ENCODE results near the gene NFIX.

The NFIX gene

DNA sequence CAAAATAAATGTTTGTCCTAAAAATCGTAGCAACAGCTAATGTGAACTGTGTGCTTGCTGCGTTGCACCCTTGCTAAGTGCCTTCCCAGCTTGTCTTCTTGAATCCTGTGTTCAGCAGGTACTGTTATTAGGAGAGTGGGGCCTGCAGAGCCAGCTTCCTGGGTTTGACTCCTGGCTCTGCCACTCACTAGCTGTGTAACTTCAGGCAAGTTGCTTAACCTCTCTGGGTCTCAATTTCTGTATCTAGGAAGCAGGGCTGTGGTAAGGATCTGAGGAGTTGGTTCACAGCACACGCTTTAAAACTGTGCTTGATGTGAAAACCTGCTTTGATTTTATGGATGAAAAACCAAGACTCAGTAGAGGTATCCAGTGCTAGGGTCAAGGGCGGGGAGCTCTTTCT lies 10.0 kb downstream of the NFIX start:
- no peak for DNase-seq (ENCODE audit: low read depth)
- TF ChIP-seq, protein P1, sequence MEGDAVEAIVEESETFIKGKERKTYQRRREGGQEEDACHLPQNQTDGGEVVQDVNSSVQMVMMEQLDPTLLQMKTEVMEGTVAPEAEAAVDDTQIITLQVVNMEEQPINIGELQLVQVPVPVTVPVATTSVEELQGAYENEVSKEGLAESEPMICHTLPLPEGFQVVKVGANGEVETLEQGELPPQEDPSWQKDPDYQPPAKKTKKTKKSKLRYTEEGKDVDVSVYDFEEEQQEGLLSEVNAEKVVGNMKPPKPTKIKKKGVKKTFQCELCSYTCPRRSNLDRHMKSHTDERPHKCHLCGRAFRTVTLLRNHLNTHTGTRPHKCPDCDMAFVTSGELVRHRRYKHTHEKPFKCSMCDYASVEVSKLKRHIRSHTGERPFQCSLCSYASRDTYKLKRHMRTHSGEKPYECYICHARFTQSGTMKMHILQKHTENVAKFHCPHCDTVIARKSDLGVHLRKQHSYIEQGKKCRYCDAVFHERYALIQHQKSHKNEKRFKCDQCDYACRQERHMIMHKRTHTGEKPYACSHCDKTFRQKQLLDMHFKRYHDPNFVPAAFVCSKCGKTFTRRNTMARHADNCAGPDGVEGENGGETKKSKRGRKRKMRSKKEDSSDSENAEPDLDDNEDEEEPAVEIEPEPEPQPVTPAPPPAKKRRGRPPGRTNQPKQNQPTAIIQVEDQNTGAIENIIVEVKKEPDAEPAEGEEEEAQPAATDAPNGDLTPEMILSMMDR (conservative IDR thresholded peaks at IDR 0.05; ENCODE audit: low read length), result no peak
- H3K4me3 ChIP-seq (ENCODE audit: low read length), result no peak overlapping the region

DNA sequence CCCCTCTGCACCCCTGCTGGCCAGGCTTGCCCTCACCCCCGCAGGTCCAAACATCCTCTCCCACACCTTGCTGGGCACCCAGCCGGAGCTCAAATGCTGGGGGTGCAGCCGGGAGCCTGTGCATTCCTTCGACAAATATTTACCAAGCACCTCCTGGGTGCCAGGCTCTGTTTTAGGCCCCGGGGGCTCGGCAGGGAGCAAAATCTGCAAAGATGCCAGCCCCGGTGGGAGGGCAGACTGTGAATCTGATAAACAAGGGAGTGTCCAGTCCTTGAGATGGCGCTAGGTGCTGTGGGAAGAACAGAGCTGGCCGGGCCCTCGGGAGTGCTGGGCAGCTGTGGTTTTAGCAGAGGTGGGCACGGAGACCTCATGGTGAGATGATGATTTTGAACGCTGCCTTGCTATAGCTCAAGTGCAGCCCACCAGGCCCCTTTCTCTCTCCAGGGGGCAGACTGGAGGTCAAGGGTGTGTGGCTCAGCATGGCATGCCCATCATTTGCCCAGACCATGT lies 10.6 kb downstream of the NFIX start:
- TF ChIP-seq, protein P1 (conservative IDR thresholded peaks at IDR 0.05; ENCODE audit: low read length), result no peak
- no peak for DNase-seq (ENCODE audit: low read depth)

DNA sequence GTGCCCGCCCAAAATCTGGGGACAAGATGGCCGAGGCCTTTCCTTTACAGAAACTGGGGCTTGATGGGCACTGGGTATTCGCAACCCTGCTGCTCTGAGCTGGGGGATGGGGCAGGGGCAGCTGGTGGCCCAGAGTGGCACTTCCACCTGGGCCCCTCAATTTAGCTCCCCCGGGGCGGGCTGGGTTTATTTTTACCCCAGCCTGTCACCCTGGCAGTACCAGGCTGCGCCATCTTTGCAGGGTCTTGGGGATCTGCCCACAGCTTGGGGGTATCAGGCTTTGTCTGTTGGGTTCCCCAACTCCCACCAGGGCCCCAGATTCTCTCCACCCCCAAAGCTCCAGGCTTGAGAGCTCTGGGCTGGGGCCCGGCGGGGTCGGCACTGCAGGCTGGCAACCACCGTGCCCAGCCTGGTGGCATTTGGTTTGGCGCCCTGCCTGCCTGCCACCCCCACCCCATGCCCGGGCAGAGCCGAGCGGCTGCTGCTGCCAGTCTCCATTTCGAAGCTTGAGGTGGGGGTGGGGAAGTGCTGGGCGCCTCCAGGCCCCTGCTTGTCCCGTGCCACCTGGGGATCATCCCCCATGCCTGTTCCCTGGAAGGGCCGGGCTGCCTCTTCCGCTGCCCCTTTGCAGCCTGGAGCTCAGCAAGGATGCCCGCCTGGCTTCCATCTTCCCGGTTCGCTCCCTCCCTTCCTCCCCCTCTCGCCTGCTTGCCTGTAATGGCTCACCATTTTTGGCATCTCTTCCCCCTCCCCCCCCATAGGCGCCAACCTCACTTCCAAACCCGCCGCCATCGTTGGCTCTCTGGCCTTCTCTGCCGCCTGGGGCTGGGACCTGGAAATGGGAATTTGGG lies 11.4 kb downstream of the NFIX start:
- TF ChIP-seq, protein P1 (conservative IDR thresholded peaks at IDR 0.05; ENCODE audit: low read length), result no peak
- DNase-seq (ENCODE audit: low read depth), result peak; percentile 40
- no peak overlapping the region; the same call in 1 of the 2 replicates for H3K4me3 ChIP-seq (ENCODE audit: low read length)

More for the DNA sequence above, 10.6 kb downstream of the NFIX start:
- H3K4me3 ChIP-seq (ENCODE audit: low read length), result no peak overlapping the region

DNA sequence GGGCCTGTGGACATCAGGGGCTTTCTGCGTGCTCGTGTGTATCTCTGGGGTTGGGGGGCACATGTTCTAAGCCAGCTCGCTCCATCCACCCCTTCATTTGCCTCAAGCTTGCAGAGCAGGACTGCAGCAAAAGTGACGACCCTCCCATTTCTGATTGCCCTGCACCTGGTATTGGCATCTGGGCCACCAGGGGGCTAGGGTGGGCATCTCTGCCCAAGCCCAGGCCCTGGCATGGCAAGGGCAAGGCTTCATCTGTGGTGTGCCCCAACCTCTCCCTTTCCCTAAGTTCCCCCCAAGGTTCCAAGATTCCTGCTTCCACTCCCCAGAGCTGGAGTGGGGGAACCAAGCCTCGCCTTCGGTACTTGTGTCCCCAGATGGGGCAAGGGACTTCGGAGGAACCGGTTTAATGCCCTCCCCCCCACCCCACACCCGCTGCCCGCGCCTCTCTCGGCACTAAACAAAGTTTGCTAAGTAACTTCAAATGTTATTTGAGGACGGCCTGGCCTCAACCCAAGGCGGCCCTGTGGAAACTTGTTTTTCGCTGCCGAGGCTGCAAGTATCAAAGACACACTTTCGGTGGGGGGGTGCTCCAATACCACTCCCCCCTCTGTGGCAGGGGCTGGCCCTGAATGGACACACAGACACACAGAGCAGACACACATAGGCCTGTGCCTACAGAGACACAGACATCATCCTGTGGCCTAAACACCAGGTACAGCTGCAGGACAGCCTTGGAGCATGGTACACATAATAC lies 12.2 kb downstream of the NFIX start:
- peak overlapping the region; percentile 20 for H3K4me3 ChIP-seq (ENCODE audit: low read length)
- TF ChIP-seq, protein P1 (conservative IDR thresholded peaks at IDR 0.05; ENCODE audit: low read length), result no peak
- DNase-seq (ENCODE audit: low read depth), result peak; percentile 69

DNA sequence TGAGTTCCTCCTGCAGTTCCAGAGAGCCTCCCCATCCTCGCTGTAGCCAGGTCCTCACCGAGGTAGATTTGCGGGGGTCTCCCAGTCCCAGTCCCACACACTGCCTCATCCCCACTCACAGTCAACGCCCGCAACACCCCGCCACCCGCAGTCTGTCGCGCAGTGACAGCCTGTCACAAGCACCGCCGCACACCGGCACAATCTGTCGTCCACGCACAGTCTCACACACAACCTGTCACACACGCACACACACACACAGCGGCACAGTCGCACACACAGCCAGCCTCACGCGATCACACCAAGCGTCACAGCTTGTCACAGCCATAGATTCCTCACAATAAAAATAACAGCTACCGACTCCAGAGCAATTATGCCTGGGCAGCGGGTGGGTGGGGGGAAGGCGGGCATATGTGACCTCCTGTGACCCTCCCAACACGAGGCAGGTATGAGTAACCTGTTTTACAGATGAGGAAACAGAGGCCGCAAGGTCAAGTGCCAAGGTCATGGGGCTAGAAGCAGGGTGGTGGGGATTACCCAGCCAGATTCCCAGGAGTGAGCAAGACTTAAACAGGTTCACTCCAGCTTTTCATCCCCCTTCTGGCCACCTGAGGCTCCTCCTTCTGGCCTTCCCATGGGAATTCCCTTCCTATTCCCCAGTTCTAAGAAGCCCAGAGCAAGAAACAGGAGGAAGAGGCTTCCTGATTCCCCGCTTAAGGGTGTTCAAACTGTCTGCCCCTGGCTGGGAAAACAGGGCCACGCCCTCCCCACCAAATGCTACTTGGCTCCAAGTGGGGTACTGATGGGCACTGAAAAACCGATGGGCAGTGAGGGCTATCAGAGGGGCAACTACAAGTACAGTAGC lies 13.9 kb downstream of the NFIX start:
- H3K4me3 ChIP-seq (ENCODE audit: low read length), result no peak overlapping the region
- TF ChIP-seq, protein P1 (conservative IDR thresholded peaks at IDR 0.05; ENCODE audit: low read length), result no peak
- peak; percentile 36 for DNase-seq (ENCODE audit: low read depth)

DNA sequence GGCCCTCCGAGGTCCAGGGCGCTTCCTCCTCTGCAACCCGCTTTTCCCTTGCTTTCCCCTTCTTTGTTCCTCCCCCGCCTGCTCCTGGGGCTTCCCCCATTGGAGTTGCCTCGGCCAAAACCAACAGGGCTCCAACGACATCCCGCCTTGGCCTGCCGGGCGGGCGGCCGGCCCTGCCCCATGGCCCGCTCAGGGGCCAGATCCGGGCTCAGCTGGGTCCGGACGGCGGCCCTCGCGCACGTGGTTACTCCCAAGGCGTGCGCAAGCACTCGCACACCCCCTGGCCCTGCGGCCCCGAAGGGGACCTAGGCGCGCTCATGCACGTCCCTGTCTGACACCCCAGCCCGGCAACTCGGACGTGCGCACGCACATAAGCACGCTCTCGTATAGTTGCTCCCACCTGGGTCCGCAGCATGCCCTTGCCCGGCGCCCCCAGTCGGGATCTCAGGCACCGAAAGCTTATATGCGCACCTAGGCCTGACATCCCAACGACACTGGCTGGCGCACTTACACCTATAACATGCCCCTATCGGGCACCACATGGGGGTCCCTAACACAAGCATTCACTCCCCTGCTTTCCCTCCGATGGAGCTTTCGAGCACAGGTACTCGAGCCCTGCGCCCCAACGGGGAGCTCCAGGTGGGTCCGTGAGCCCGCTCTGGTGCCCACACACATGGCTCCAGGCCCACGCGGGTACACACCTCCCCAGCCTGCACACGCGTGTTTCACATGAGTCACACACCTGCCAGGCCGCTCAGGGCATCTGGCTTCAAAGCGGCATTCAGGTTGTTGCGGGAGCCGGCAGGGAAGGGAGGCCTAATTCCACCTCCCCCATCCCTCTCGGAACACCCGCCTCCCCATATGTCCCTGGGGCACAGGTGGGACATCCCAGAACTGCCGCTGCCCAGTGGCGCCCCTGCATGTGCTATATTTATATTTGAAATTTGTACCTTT lies 15.0 kb downstream of the NFIX start:
- no peak for DNase-seq (ENCODE audit: low read depth)
- H3K4me3 ChIP-seq (ENCODE audit: low read length), result no peak overlapping the region

More for the DNA sequence above, 15.0 kb downstream of the NFIX start:
- TF ChIP-seq, protein P1 (conservative IDR thresholded peaks at IDR 0.05; ENCODE audit: low read length), result no peak

Data from AG10803 (cell line).